ENCODE measurements around the gene SDSL.

The SDSL gene

GRCh38 chr12:113418213-113418879 lies 3.8 kb upstream of the SDSL start:
- in situ Hi-C loops (cut with MboI; ENCODE audit: low sequenced_read_pairs), result loop anchor here (10.0 kb wide), 1 partner anchor 214 kb away; no protein-coding TSS in a partner anchor

- in situ Hi-C loops (cut with MboI; ENCODE audit: low sequenced_read_pairs), result no loop called here
Observed at GRCh38 chr12:113420996-113421595, 1.1 kb upstream of the SDSL start.

GRCh38 chr12:113422886-113423669 lies 898 bp downstream of the SDSL start:
- in situ Hi-C loops (cut with MboI; ENCODE audit: low sequenced_read_pairs), result no loop called here

- in situ Hi-C loops (cut with MboI; ENCODE audit: low sequenced_read_pairs), result no loop called here
Observed at GRCh38 chr12:113424456-113424855, 2.3 kb downstream of the SDSL start.

GRCh38 chr12:113424915-113425823 lies 3.0 kb downstream of the SDSL start:
- in situ Hi-C loops (cut with MboI; ENCODE audit: low sequenced_read_pairs), result loop anchor here (25.0 kb wide), 1 partner anchor 388 kb away; no protein-coding TSS in a partner anchor

- in situ Hi-C loops (cut with MboI; ENCODE audit: low sequenced_read_pairs), result loop anchor here (25.0 kb wide), 1 partner anchor 389 kb away; no protein-coding TSS in a partner anchor
Observed at GRCh38 chr12:113425960-113426453, 3.8 kb downstream of the SDSL start.

- in situ Hi-C loops (cut with MboI; ENCODE audit: low sequenced_read_pairs), result loop anchor here (25.0 kb wide), 1 partner anchor 391 kb away; no protein-coding TSS in a partner anchor
Observed at GRCh38 chr12:113427882-113428281, 5.7 kb downstream of the SDSL start.

GRCh38 chr12:113428482-113428881 lies 6.3 kb downstream of the SDSL start:
- in situ Hi-C loops (cut with MboI; ENCODE audit: low sequenced_read_pairs), result loop anchor here (25.0 kb wide), 1 partner anchor 391 kb away; no protein-coding TSS in a partner anchor

GRCh38 chr12:113432986-113433385 lies 10.8 kb downstream of the SDSL start:
- in situ Hi-C loops (cut with MboI; ENCODE audit: low sequenced_read_pairs), result loop anchor here (10.0 to 25.0 kb wide), 3 partner anchors 238 to 482 kb away; no protein-coding TSS in a partner anchor

- in situ Hi-C loops (cut with MboI; ENCODE audit: low sequenced_read_pairs), result loop anchor here (10.0 to 25.0 kb wide), 3 partner anchors 241 to 479 kb away; no protein-coding TSS in a partner anchor
Observed at GRCh38 chr12:113435367-113435766, 13.2 kb downstream of the SDSL start.

- in situ Hi-C loops (cut with MboI; ENCODE audit: low sequenced_read_pairs), result loop anchor here (10.0 to 25.0 kb wide), 3 partner anchors 242 to 478 kb away; no protein-coding TSS in a partner anchor
Observed at GRCh38 chr12:113436586-113436985, 14.4 kb downstream of the SDSL start.

GRCh38 chr12:113436993-113437728 lies 15.0 kb downstream of the SDSL start:
- in situ Hi-C loops (cut with MboI; ENCODE audit: low sequenced_read_pairs), result loop anchor here (10.0 to 25.0 kb wide), 3 partner anchors 242 to 478 kb away; no protein-coding TSS in a partner anchor

GRCh38 chr12:113437729-113438100 lies 15.5 kb downstream of the SDSL start:
- in situ Hi-C loops (cut with MboI; ENCODE audit: low sequenced_read_pairs), result loop anchor here (10.0 to 25.0 kb wide), 3 partner anchors 243 to 477 kb away; no protein-coding TSS in a partner anchor

GRCh38 chr12:113438523-113439300 lies 16.5 kb downstream of the SDSL start:
- in situ Hi-C loops (cut with MboI; ENCODE audit: low sequenced_read_pairs), result loop anchor here (10.0 to 25.0 kb wide), 3 partner anchors 244 to 476 kb away; no protein-coding TSS in a partner anchor

- in situ Hi-C loops (cut with MboI; ENCODE audit: low sequenced_read_pairs), result loop anchor here (10.0 to 25.0 kb wide), 3 partner anchors 244 to 476 kb away; no protein-coding TSS in a partner anchor
Observed at GRCh38 chr12:113439301-113439597, 17.1 kb downstream of the SDSL start.

GRCh38 chr12:113439606-113440030 lies 17.4 kb downstream of the SDSL start:
- in situ Hi-C loops (cut with MboI; ENCODE audit: low sequenced_read_pairs), result loop anchor here (10.0 to 25.0 kb wide), 3 partner anchors 245 to 475 kb away; no protein-coding TSS in a partner anchor

GRCh38 chr12:113440336-113440735 lies 18.2 kb downstream of the SDSL start:
- in situ Hi-C loops (cut with MboI; ENCODE audit: low sequenced_read_pairs), result loop anchor here (25.0 kb wide), 1 partner anchor 403 kb away; no protein-coding TSS in a partner anchor
